ENCODE data around the gene DLL1. TPM values are rescaled to one million over a fixed set of nuclear protein-coding genes. Genes with fewer than 3 reads are reported as not detected.
"Not testable (repeated sequence)": the region's sequence is repeated elsewhere in the genome, so short reads cannot be mapped to it uniquely, and the experiment has no call there.

Gene DLL1
- total RNA-seq, 1 experiment from 2014 or later, result 0.26 TPM

GRCh38 chr6:170269151-170269845 is 21.6 kb downstream of the DLL1 start:
- H3K27me3 ChIP-seq (ENCODE audit: low read length), result no peaks in the 10 kb centered on the region
- no peaks in the 10 kb centered on the region for H4K20me1 ChIP-seq (ENCODE audit: insufficient read depth, low read depth, low read length)
- no peak overlapping the region for H3K4me2 ChIP-seq (ENCODE audit: low read depth, low read length, poor library complexity, severe bottlenecking)
- no peaks in the 10 kb centered on the region for H3K9me3 ChIP-seq (ENCODE audit: low read length)
- no peak overlapping the region for H3K9ac ChIP-seq (ENCODE audit: low read length)
- no peak overlapping the region for H3K4me3 ChIP-seq (ENCODE audit: low read length)
- H3K27ac ChIP-seq (ENCODE audit: low read length), result no peak overlapping the region
- no peaks in the 10 kb centered on the region for H3K9me2 ChIP-seq (replicated peaks; ENCODE audit: insufficient read depth, low read length)
- no peak for DNase-seq
- H3K4me1 ChIP-seq (ENCODE audit: low read length), result no peaks in the 10 kb centered on the region
- no peaks in the 10 kb centered on the region for H3K79me2 ChIP-seq (ENCODE audit: low read length)
- H2AFZ ChIP-seq (ENCODE audit: low read length), result no peak overlapping the region
- no peaks in the 10 kb centered on the region for H3K36me3 ChIP-seq (ENCODE audit: insufficient read depth, low read length)

GRCh38 chr6:170268216-170269129 is 22.4 kb downstream of the DLL1 start:
- Histone ChIP-seq H2AFZ (ENCODE audit: low read length) (no peak overlapping the region), H3K36me3 (ENCODE audit: insufficient read depth, low read length) (no peaks in the 10 kb centered on the region), H3K79me2 (ENCODE audit: low read length) (no peaks in the 10 kb centered on the region), H4K20me1 (ENCODE audit: insufficient read depth, low read depth, low read length) (no peaks in the 10 kb centered on the region), H3K4me1 (ENCODE audit: low read length) (no peaks in the 10 kb centered on the region), H3K4me2 (ENCODE audit: low read depth, low read length, poor library complexity, severe bottlenecking) (no peak overlapping the region), H3K9ac (ENCODE audit: low read length) (no peak overlapping the region), H3K9me3 (ENCODE audit: low read length) (no peaks in the 10 kb centered on the region), H3K27me3 (ENCODE audit: low read length) (no peaks in the 10 kb centered on the region), H3K9me2 (replicated peaks; ENCODE audit: insufficient read depth, low read length) (no peaks in the 10 kb centered on the region), H3K27ac (ENCODE audit: low read length) (no peak overlapping the region), H3K4me3 (ENCODE audit: low read length) (no peak overlapping the region)
- DNase-seq, result no peak

DNA sequence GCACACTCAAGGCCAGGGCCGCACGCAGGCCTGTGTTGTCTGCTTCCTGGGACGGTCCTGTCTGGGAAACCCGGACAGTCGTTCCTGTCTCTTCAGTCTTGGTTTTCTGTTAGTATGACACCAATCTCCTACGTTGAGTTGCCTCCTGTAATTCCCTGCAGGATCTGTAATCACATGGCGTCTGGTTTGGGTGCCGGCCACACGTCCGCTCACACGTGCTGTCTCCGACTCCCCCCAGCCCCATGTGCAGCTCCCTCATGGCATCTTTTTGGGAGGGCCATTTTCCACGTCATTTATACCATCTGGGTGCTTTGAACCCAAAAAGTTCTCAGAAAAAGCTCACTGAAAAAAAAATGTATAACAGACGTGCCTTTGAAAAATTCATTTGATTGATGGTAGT is 23.2 kb downstream of the DLL1 start:
- DNase-seq, result no peak
- Histone ChIP-seq H3K4me1 (ENCODE audit: low read length) (no peaks in the 10 kb centered on the region), H3K4me3 (ENCODE audit: low read length) (no peak overlapping the region), H3K9ac (ENCODE audit: low read length) (no peak overlapping the region), H3K9me2 (replicated peaks; ENCODE audit: insufficient read depth, low read length) (no peaks in the 10 kb centered on the region), H4K20me1 (ENCODE audit: insufficient read depth, low read depth, low read length) (no peaks in the 10 kb centered on the region), H2AFZ (ENCODE audit: low read length) (no peak overlapping the region), H3K27me3 (ENCODE audit: low read length) (no peaks in the 10 kb centered on the region), H3K36me3 (ENCODE audit: insufficient read depth, low read length) (no peaks in the 10 kb centered on the region), H3K27ac (ENCODE audit: low read length) (no peak overlapping the region), H3K4me2 (ENCODE audit: low read depth, low read length, poor library complexity, severe bottlenecking) (no peak overlapping the region), H3K79me2 (ENCODE audit: low read length) (no peaks in the 10 kb centered on the region), H3K9me3 (ENCODE audit: low read length) (no peaks in the 10 kb centered on the region)

DNA sequence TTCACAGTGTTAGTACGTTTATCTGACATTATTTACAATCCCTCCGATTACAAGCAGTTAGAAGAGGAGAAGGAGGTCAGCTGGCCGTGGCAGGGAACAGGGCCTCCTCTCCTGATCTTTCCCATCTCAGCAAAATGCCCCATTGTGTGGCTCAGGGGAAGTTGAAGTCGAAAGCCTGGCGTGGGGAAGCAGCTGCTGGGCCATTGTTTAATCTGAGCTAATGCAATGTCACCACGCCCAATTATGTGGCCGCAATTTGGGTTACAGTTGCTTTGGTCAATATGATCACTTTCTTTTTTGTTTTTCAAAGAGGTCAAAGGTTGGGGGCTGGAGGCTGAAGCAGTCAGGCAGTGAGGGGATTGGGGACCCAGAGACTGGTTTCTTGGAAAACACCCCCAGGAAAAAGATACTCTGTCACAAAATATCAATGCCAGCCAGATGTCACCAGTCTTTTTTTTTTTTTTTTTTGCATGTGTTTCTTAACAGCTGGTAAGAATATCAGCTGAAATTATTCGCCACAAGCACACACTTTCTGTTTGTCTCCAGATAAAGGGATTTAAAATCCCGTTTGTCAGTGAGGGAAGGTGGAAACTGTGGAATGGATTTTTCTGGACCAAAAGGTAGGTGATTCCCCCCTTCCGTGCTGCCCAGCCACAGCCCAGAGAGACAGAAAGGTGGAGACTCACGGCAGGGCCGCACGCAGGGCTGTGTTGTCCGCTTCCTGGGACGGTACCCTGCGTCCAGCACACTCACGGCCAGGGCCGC is 24.6 kb downstream of the DLL1 start:
- Histone ChIP-seq H2AFZ (ENCODE audit: low read length) (no peak overlapping the region), H3K27me3 (ENCODE audit: low read length) (no peaks in the 10 kb centered on the region), H3K79me2 (ENCODE audit: low read length) (no peaks in the 10 kb centered on the region), H3K36me3 (ENCODE audit: insufficient read depth, low read length) (no peaks in the 10 kb centered on the region), H3K9me3 (ENCODE audit: low read length) (no peaks in the 10 kb centered on the region), H3K9ac (ENCODE audit: low read length) (no peak overlapping the region), H3K9me2 (replicated peaks; ENCODE audit: insufficient read depth, low read length) (no peaks in the 10 kb centered on the region), H4K20me1 (ENCODE audit: insufficient read depth, low read depth, low read length) (no peaks in the 10 kb centered on the region), H3K27ac (ENCODE audit: low read length) (no peak overlapping the region), H3K4me3 (ENCODE audit: low read length) (no peak overlapping the region), H3K4me2 (ENCODE audit: low read depth, low read length, poor library complexity, severe bottlenecking) (no peak overlapping the region), H3K4me1 (ENCODE audit: low read length) (no peaks in the 10 kb centered on the region)
- no peak for DNase-seq

- H3K27ac ChIP-seq (ENCODE audit: low read length), result no peak overlapping the region
- H3K36me3 ChIP-seq (ENCODE audit: insufficient read depth, low read length), result no peaks in the 10 kb centered on the region
- H3K27me3 ChIP-seq (ENCODE audit: low read length), result no peaks in the 10 kb centered on the region
- H3K4me2 ChIP-seq (ENCODE audit: low read depth, low read length, poor library complexity, severe bottlenecking), result no peak overlapping the region
- H3K9me3 ChIP-seq (ENCODE audit: low read length), result no peaks in the 10 kb centered on the region
- DNase-seq, result no peak
- H3K9me2 ChIP-seq (replicated peaks; ENCODE audit: insufficient read depth, low read length), result no peaks in the 10 kb centered on the region
- no peak overlapping the region for H2AFZ ChIP-seq (ENCODE audit: low read length)
- H3K4me1 ChIP-seq (ENCODE audit: low read length), result no peaks in the 10 kb centered on the region
- H3K4me3 ChIP-seq (ENCODE audit: low read length), result no peak overlapping the region
- no peaks in the 10 kb centered on the region for H4K20me1 ChIP-seq (ENCODE audit: insufficient read depth, low read depth, low read length)
- H3K9ac ChIP-seq (ENCODE audit: low read length), result no peak overlapping the region
- H3K79me2 ChIP-seq (ENCODE audit: low read length), result no peaks in the 10 kb centered on the region
Measured at GRCh38 chr6:170265655-170266054, 25.2 kb downstream of the DLL1 start.

DNA sequence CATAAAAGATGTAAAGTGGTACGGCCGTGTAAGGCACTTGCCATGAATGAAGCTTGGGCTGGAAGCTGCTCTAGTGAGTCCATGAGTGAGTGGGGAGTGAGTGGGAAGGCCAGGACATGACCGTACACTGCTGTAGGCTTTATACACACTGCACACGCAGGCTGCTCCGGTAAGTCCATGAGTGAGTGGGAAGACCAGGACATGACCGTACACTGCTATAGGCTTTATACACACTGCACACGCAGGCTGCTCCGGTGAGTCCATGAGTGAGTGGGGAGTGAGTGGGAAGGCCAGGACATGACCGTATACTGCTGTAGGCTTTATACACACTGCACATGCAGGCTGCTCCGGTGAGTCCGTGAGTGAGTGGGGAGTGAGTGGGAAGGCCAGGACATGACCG is 26.2 kb downstream of the DLL1 start:
- not testable (repeated sequence) for H3K4me1 ChIP-seq (ENCODE audit: low read length); H3K79me2 ChIP-seq (ENCODE audit: low read length); H3K9ac ChIP-seq (ENCODE audit: low read length); H3K27me3 ChIP-seq (ENCODE audit: low read length); H3K36me3 ChIP-seq (ENCODE audit: insufficient read depth, low read length); H2AFZ ChIP-seq (ENCODE audit: low read length); H3K4me2 ChIP-seq (ENCODE audit: low read depth, low read length, poor library complexity, severe bottlenecking); H3K4me3 ChIP-seq (ENCODE audit: low read length); H3K27ac ChIP-seq (ENCODE audit: low read length); H4K20me1 ChIP-seq (ENCODE audit: insufficient read depth, low read depth, low read length); DNase-seq; H3K9me2 ChIP-seq (replicated peaks; ENCODE audit: insufficient read depth, low read length); H3K9me3 ChIP-seq (ENCODE audit: low read length)

GRCh38 chr6:170264086-170264485 is 26.8 kb downstream of the DLL1 start:
- Histone ChIP-seq H4K20me1 (ENCODE audit: insufficient read depth, low read depth, low read length) (no peaks in the 10 kb centered on the region), H3K36me3 (ENCODE audit: insufficient read depth, low read length) (no peaks in the 10 kb centered on the region), H3K4me3 (ENCODE audit: low read length) (no peak overlapping the region), H3K79me2 (ENCODE audit: low read length) (no peaks in the 10 kb centered on the region), H3K27me3 (ENCODE audit: low read length) (no peaks in the 10 kb centered on the region), H3K4me1 (ENCODE audit: low read length) (no peaks in the 10 kb centered on the region), H3K27ac (ENCODE audit: low read length) (no peak overlapping the region), H3K9ac (ENCODE audit: low read length) (no peak overlapping the region), H2AFZ (ENCODE audit: low read length) (no peak overlapping the region), H3K9me2 (replicated peaks; ENCODE audit: insufficient read depth, low read length) (no peaks in the 10 kb centered on the region), H3K9me3 (ENCODE audit: low read length) (no peaks in the 10 kb centered on the region), H3K4me2 (ENCODE audit: low read depth, low read length, poor library complexity, severe bottlenecking) (no peak overlapping the region)
- DNase-seq, result no peak

- H3K9ac ChIP-seq (ENCODE audit: low read length), result no peak overlapping the region
- H3K9me2 ChIP-seq (replicated peaks; ENCODE audit: insufficient read depth, low read length), result no peaks in the 10 kb centered on the region
- no peaks in the 10 kb centered on the region for H3K27me3 ChIP-seq (ENCODE audit: low read length)
- H3K79me2 ChIP-seq (ENCODE audit: low read length), result no peaks in the 10 kb centered on the region
- H3K4me3 ChIP-seq (ENCODE audit: low read length), result no peak overlapping the region
- no peak for DNase-seq
- no peak overlapping the region for H3K4me2 ChIP-seq (ENCODE audit: low read depth, low read length, poor library complexity, severe bottlenecking)
- H3K27ac ChIP-seq (ENCODE audit: low read length), result no peak overlapping the region
- H3K9me3 ChIP-seq (ENCODE audit: low read length), result no peaks in the 10 kb centered on the region
- no peaks in the 10 kb centered on the region for H3K4me1 ChIP-seq (ENCODE audit: low read length)
- H2AFZ ChIP-seq (ENCODE audit: low read length), result no peak overlapping the region
- no peaks in the 10 kb centered on the region for H4K20me1 ChIP-seq (ENCODE audit: insufficient read depth, low read depth, low read length)
- no peaks in the 10 kb centered on the region for H3K36me3 ChIP-seq (ENCODE audit: insufficient read depth, low read length)
Measured at GRCh38 chr6:170263410-170263809, 27.5 kb downstream of the DLL1 start.
